HL-60 (cell line): ENCODE data around the gene SORT1.

Experiments
- CTCF ChIP-seq: IDR thresholded peaks from one replicate; pipeline ENCODE4 v1.5.1; 2011; ENCODE audit warnings: low read length, control low read depth, inconsistent platforms; ENCODE audit not compliant: insufficient read depth
- GABPA ChIP-seq: IDR thresholded peaks from 2 replicates; pipeline ENCODE4 v1.6.1; 2012; ENCODE audit warnings: low read depth
- POLR2AphosphoS5 ChIP-seq: IDR thresholded peaks from 2 replicates; pipeline ENCODE4 v1.6.1; 2012; ENCODE audit warnings: low read depth
- REST ChIP-seq: IDR thresholded peaks from 2 replicates; pipeline ENCODE4 v1.6.1; 2012; ENCODE audit warnings: low read depth; ENCODE audit not compliant: insufficient replicate concordance
- SPI1 ChIP-seq: IDR thresholded peaks from 2 replicates; pipeline ENCODE4 v1.6.1; 2012; ENCODE audit warnings: low read depth, mild to moderate bottlenecking, borderline replicate concordance

GRCh38 chr1:109270623-109271317, 126.9 kb downstream of the SORT1 start:
- TF ChIP-seq CTCF = no peak
- no peak for TF ChIP-seq POLR2AphosphoS5
- no peak for TF ChIP-seq REST
- no peak for TF ChIP-seq GABPA
- no peak for TF ChIP-seq SPI1
